Spleen (tissue), 7 donors: ENCODE data around the gene PCBP3.

ENCODE experiments used
- CTCF ChIP-seq, 11 experiments: fragments of 200-600 bp in 7 of 11; fragments of 450-650 bp in 4 of 11; sonication (generic) in 4 of 11; IDR thresholded peaks in 8 of 11; conservative IDR thresholded peaks in 3 of 11; 1 replicate in 7 of 11; 2 replicates in 4 of 11; pipeline versions ENCODE4 v1.4.0 to v1.8.0; 2016 to 2021; ENCODE audit warnings: antibody characterized with exemption in 11 of 11, inconsistent platforms in 4 of 11, mild to moderate bottlenecking in 1 of 11
- POLR2A ChIP-seq, 3 donors: fragments of 450-650 bp; IDR thresholded peaks; one replicate each; pipeline ENCODE4 v1.5.1; 2017; ENCODE audit warnings: antibody characterized with exemption in 3 of 3, mild to moderate bottlenecking in 1 of 3
- POLR2AphosphoS5 ChIP-seq, 3 donors: sonication (generic); formaldehyde crosslinking; IDR thresholded peaks; one replicate each; pipeline ENCODE4 v1.5.1; 2017; ENCODE audit warnings: antibody characterized with exemption in 3 of 3
- donor health status: DM: no; HTN: no; CAD: no; lungs with moderate emphysema.
- donor health status: DM: no; HTN: no; CAD: no.
- donor health status: DM: no; HTN: no; CAD: no.

DNA sequence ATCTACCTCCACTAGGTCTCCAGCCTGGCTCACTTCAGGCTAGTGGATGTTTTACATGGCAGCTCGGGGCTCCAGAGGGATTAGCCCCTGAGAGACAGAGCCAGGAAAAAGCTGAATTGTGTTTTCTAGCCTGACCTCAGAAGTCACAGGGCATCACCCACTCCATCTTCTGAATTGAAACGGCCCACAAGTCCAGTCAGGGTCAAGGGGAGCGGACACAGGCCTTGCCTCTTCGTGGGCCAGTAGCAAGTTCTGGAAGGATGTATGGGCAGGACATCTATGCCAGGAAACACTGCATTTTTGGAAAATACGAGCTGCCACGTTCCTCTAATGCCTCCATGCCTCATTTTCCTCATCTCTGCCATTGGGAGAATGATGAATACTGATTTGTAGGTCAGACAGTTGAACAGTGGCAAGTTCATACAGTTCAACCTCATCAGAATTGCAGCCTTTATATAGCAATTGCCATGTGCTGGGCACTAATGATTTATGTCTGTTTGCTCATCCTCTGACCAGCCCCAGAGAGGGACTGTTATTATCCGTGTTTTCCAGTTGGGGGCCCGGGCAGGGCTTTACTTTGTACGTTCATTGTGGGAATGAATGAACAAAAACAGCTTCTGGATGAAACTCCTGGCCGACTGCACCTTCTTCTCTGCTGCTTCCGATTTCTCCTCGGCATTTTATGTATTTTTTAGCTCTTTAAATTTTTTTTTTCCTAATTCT is 23.2 kb upstream of the PCBP3 start:
- no peak for TF ChIP-seq POLR2A (IDR thresholded peaks at IDR 0.05)
- TF ChIP-seq CTCF (IDR thresholded peaks at IDR 0.05 in 8 of 11, conservative IDR thresholded peaks at IDR 0.05 in 3 of 11): no peak
- TF ChIP-seq POLR2AphosphoS5 (IDR thresholded peaks at IDR 0.05): no peak
